ENCODE results near the gene HIVEP1. TPM values are rescaled to one million over a fixed set of nuclear protein-coding genes. Genes with fewer than 3 reads are reported as not detected.

The HIVEP1 gene
- total RNA-seq, 2 experiments from 2014 or later: 43.2 to 43.8 TPM

DNA sequence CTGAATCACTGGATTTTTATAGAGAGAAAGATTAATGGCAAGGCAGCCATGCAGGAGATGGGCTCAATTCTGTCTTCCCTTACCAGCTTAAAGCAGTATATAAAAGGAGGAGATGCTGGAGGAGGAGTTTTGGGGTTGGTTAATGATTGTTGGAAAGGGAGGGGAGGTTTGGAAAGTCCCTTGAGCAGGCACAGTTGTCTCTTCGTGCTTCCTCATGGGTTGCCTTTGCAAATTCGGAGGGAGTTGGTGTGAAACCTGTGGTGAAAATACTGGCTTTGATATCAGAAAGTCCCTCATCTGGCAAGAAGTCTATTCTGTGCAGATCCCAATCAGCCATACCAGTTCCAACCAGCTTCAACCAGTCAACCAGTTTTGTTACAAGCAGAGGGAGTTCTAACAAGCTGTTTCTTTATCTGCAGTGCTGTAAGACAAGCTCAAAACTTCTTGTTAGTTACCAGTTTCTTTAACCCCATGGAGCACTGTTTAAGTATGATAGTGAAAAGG is 107.0 kb downstream of the HIVEP1 start:
- Mint-ChIP-seq H3K9me3 (peaks cover 16% of the 10 kb centered on the region), H3K36me3 (peaks cover 60% of the 10 kb centered on the region), H3K27ac (peak overlapping the region; percentile 85), H3K4me1 (ENCODE audit: low read depth) (peaks cover 49% of the 10 kb centered on the region), H3K27me3 (no peaks in the 10 kb centered on the region), H3K4me3 (no peak overlapping the region)
- CTCF ChIA-PET: no interaction called here
- POLR2A ChIA-PET: interaction anchor here (0.8 kb wide), 1 partner anchor 106 kb away, joined by 4 read pairs; no protein-coding TSS in a partner anchor
- peak; percentile 66 for DNase-seq
- intact Hi-C loops (cut with micrococcal nuclease): loop anchor here (1.0 to 5.0 kb wide), 4 partner anchors 54 to 407 kb away; no protein-coding TSS in a partner anchor

DNA sequence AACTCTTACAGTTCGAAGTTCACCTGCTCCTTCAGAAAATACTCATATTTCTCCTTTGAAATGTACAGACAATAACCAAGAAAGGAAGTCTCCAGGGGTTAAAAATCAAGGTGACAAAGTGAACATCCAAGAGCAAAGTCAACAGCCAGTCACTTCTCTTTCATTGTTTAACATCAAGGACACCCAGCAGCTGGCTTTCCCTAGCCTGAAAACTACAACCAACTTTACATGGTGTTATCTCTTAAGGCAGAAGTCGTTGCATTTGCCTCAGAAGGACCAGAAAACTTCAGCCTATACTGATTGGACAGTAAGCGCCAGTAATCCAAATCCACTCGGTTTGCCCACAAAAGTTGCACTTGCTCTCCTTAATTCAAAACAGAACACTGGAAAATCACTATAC is 113.3 kb downstream of the HIVEP1 start:
- no peaks in the 10 kb centered on the region for H3K9me3 Mint-ChIP-seq
- intact Hi-C loops (cut with micrococcal nuclease): no loop called here
- CTCF ChIA-PET: interaction anchor here (0.9 to 1.2 kb wide), 2 partner anchors 165 to 470 kb away, joined by 3 read pairs; partner anchors contain the start of gene EDN1
- POLR2A ChIA-PET: no interaction called here
- no peaks in the 10 kb centered on the region for H3K27me3 Mint-ChIP-seq
- H3K36me3 Mint-ChIP-seq: peaks cover 63% of the 10 kb centered on the region
- H3K4me1 Mint-ChIP-seq (ENCODE audit: low read depth): peaks cover 42% of the 10 kb centered on the region
- no peak for DNase-seq
- H3K27ac Mint-ChIP-seq: no peak overlapping the region
- no peak overlapping the region for H3K4me3 Mint-ChIP-seq

DNA sequence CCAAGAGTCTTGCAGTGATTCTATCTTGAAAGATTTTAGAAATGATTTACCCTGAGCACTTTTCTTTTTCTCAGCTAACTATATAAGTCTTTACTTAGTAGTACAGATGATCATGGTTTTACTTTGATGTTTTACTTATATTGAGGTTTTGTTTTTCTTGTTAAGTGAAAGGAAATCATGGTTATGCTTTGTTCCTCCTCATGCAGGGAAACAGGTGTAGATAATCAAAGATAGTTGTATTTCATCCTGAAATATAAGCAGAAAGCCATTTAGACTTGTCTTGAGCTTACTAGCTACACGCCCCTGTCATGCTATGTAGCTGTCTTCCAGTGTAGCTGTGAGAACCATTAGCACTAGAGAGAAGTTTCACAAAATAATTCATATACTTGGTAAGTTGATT is 113.9 kb downstream of the HIVEP1 start:
- Mint-ChIP-seq H3K9me3 (no peaks in the 10 kb centered on the region), H3K4me1 (ENCODE audit: low read depth) (peaks cover 41% of the 10 kb centered on the region), H3K36me3 (peaks cover 56% of the 10 kb centered on the region), H3K27ac (peak overlapping the region; percentile 11), H3K4me3 (no peak overlapping the region), H3K27me3 (no peaks in the 10 kb centered on the region)
- intact Hi-C loops (cut with micrococcal nuclease): no loop called here
- DNase-seq: no peak
- POLR2A ChIA-PET: no interaction called here
- CTCF ChIA-PET: interaction anchor here (1.2 kb wide), 1 partner anchor 164 kb away, joined by 3 read pairs; the partner anchor contains the start of gene EDN1

DNA sequence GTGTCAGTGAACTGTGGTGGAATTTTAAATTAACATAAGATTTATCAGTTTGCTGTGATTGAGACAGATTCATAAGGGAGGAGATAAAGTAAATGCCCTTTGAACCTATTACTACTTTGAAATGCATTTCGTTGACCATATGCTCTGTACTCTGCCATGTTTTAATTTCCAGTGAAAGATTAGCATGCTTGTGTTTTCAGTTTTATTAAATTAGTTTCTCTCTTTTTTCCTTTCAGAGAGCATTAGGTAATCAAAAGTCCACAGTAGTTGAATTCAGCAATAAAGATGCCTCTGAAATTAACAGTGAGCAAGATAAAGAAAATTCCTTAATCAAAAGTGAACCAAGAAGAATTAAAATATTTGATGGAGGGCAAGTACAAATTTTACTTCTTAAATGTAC is 117.4 kb downstream of the HIVEP1 start:
- Mint-ChIP-seq H3K9me3 (no peaks in the 10 kb centered on the region), H3K4me3 (no peak overlapping the region), H3K4me1 (ENCODE audit: low read depth) (peaks cover 31% of the 10 kb centered on the region), H3K27ac (no peak overlapping the region), H3K36me3 (peaks cover 38% of the 10 kb centered on the region), H3K27me3 (no peaks in the 10 kb centered on the region)
- intact Hi-C loops (cut with micrococcal nuclease): no loop called here
- ChIA-PET POLR2A (no interaction called here), CTCF (interaction anchor here (1.7 kb wide), 1 partner anchor 474 kb away, joined by 5 read pairs; no protein-coding TSS in a partner anchor)
- DNase-seq: no peak

GRCh38 chr6:12132351-12133222 is 120.5 kb downstream of the HIVEP1 start:
- peaks cover 28% of the 10 kb centered on the region for H3K36me3 Mint-ChIP-seq
- POLR2A ChIA-PET: no interaction called here
- CTCF ChIA-PET: no interaction called here
- H3K4me3 Mint-ChIP-seq: no peak overlapping the region
- H3K27me3 Mint-ChIP-seq: no peaks in the 10 kb centered on the region
- intact Hi-C loops (cut with micrococcal nuclease): no loop called here
- H3K27ac Mint-ChIP-seq: no peak overlapping the region
- peaks cover 14% of the 10 kb centered on the region for H3K4me1 Mint-ChIP-seq (ENCODE audit: low read depth)
- no peaks in the 10 kb centered on the region for H3K9me3 Mint-ChIP-seq
- DNase-seq: no peak

GRCh38 chr6:12134581-12134980 is 122.5 kb downstream of the HIVEP1 start:
- no peaks in the 10 kb centered on the region for H3K9me3 Mint-ChIP-seq
- ChIA-PET CTCF (no interaction called here), POLR2A (no interaction called here)
- no peak overlapping the region for H3K27ac Mint-ChIP-seq
- no peak for DNase-seq
- intact Hi-C loops (cut with micrococcal nuclease): no loop called here
- peaks cover 26% of the 10 kb centered on the region for H3K4me1 Mint-ChIP-seq (ENCODE audit: low read depth)
- no peaks in the 10 kb centered on the region for H3K27me3 Mint-ChIP-seq
- no peak overlapping the region for H3K4me3 Mint-ChIP-seq
- H3K36me3 Mint-ChIP-seq: peaks cover 30% of the 10 kb centered on the region

DNA sequence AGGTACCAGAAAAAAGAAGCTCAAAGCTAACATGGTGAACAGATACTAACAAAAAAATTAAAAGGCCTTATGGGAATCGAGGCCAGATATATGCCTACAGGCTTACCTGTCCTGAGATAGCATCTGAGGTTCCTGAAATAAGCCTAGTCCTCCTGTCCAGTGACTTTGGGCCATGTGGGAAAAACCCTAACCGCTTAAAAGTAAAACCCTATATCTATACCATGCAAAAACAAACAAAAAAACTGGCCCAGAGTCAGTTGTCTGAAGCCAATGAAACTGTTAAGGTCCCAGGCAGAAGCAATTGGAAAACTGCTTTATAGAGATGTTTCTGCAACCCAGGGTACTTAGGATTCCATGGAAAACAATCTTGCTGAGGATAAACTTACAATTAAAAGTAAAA is 122.9 kb downstream of the HIVEP1 start:
- H3K9me3 Mint-ChIP-seq: no peaks in the 10 kb centered on the region
- peaks cover 26% of the 10 kb centered on the region for H3K4me1 Mint-ChIP-seq (ENCODE audit: low read depth)
- intact Hi-C loops (cut with micrococcal nuclease): no loop called here
- H3K27ac Mint-ChIP-seq: no peak overlapping the region
- no peak overlapping the region for H3K4me3 Mint-ChIP-seq
- no peaks in the 10 kb centered on the region for H3K27me3 Mint-ChIP-seq
- CTCF ChIA-PET: no interaction called here
- no peak for DNase-seq
- POLR2A ChIA-PET: no interaction called here
- peaks cover 33% of the 10 kb centered on the region for H3K36me3 Mint-ChIP-seq

GRCh38 chr6:12136905-12137304 is 124.8 kb downstream of the HIVEP1 start:
- DNase-seq: no peak
- ChIA-PET POLR2A (no interaction called here), CTCF (no interaction called here)
- H3K4me1 Mint-ChIP-seq (ENCODE audit: low read depth): peaks cover 25% of the 10 kb centered on the region
- no peak overlapping the region for H3K27ac Mint-ChIP-seq
- no peaks in the 10 kb centered on the region for H3K27me3 Mint-ChIP-seq
- no peak overlapping the region for H3K4me3 Mint-ChIP-seq
- peaks cover 46% of the 10 kb centered on the region for H3K36me3 Mint-ChIP-seq
- no peaks in the 10 kb centered on the region for H3K9me3 Mint-ChIP-seq
- intact Hi-C loops (cut with micrococcal nuclease): no loop called here

DNA sequence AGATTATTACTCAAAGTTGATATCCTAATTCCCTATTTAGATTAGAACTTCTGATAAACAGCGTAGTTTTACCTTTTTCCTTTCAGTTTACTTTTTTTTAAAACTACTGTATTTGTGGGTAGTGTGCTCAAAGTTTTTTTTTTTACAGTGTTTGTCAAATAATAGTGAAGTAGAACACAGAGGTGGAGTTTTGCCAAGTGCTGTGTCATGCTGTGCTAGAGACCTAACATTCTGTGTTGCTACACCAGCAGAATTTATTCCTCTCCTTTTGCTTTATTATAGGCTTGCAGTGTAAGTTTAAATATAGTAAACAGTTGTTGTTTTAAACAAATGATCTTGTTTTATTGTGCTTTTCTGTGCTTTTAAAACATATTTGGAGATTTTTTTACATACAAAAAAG is 125.4 kb downstream of the HIVEP1 start:
- no peak for DNase-seq
- CTCF ChIA-PET: no interaction called here
- Mint-ChIP-seq H3K27ac (no peak overlapping the region), H3K9me3 (no peaks in the 10 kb centered on the region), H3K36me3 (peaks cover 49% of the 10 kb centered on the region), H3K4me3 (no peak overlapping the region), H3K27me3 (no peaks in the 10 kb centered on the region), H3K4me1 (ENCODE audit: low read depth) (peaks cover 24% of the 10 kb centered on the region)
- POLR2A ChIA-PET: no interaction called here
- intact Hi-C loops (cut with micrococcal nuclease): no loop called here

GRCh38 chr6:12138381-12138780 is 126.3 kb downstream of the HIVEP1 start:
- Mint-ChIP-seq H3K36me3 (peaks cover 51% of the 10 kb centered on the region), H3K27ac (peak overlapping the region; percentile 47), H3K9me3 (no peaks in the 10 kb centered on the region), H3K27me3 (no peaks in the 10 kb centered on the region), H3K4me1 (ENCODE audit: low read depth) (peaks cover 24% of the 10 kb centered on the region), H3K4me3 (no peak overlapping the region)
- CTCF ChIA-PET: interaction anchor here (1.1 kb wide), 1 partner anchor 95 kb away, joined by 3 read pairs; no protein-coding TSS in a partner anchor
- POLR2A ChIA-PET: no interaction called here
- intact Hi-C loops (cut with micrococcal nuclease): no loop called here
- peak; percentile 60 for DNase-seq

- H3K27me3 Mint-ChIP-seq: no peaks in the 10 kb centered on the region
- H3K4me1 Mint-ChIP-seq (ENCODE audit: low read depth): peaks cover 24% of the 10 kb centered on the region
- H3K36me3 Mint-ChIP-seq: peaks cover 52% of the 10 kb centered on the region
- intact Hi-C loops (cut with micrococcal nuclease): no loop called here
- ChIA-PET POLR2A (no interaction called here), CTCF (interaction anchor here (1.1 kb wide), 1 partner anchor 95 kb away, joined by 3 read pairs; no protein-coding TSS in a partner anchor)
- H3K9me3 Mint-ChIP-seq: no peaks in the 10 kb centered on the region
- no peak overlapping the region for H3K4me3 Mint-ChIP-seq
- no peak for DNase-seq
- H3K27ac Mint-ChIP-seq: peak overlapping the region; percentile 47
Observed at GRCh38 chr6:12138936-12139335, 126.8 kb downstream of the HIVEP1 start.

GRCh38 chr6:12147557-12148316 is 135.6 kb downstream of the HIVEP1 start:
- ChIA-PET CTCF (interaction anchor here (1.9 kb wide), 1 partner anchor 142 kb away, joined by 6 read pairs; the partner anchor contains the start of gene EDN1), POLR2A (no interaction called here)
- H3K9me3 Mint-ChIP-seq: no peaks in the 10 kb centered on the region
- no peak for DNase-seq
- H3K4me1 Mint-ChIP-seq (ENCODE audit: low read depth): peaks cover 15% of the 10 kb centered on the region
- H3K27me3 Mint-ChIP-seq: no peaks in the 10 kb centered on the region
- no peak overlapping the region for H3K4me3 Mint-ChIP-seq
- peaks cover 13% of the 10 kb centered on the region for H3K36me3 Mint-ChIP-seq
- no peak overlapping the region for H3K27ac Mint-ChIP-seq
- intact Hi-C loops (cut with micrococcal nuclease): no loop called here
